Neuronal stem cell (in vitro differentiated cells): ENCODE data around the gene SCN8A.

ENCODE experiments used
- DNase-seq: peaks from one replicate; pipeline ENCODE4 v3.0.0-alpha.2; 2013; ENCODE audit warnings: low spot score
- H2AFZ ChIP-seq: one replicate; pipeline ENCODE4 v1.6.1; 2013; ENCODE audit warnings: mild to moderate bottlenecking, low read length, inconsistent platforms
- H2AK5ac ChIP-seq: 2 replicates; pipeline ENCODE4 v1.6.1; 2013; ENCODE audit warnings: low read depth, mild to moderate bottlenecking, inconsistent platforms, low read length, moderate library complexity, mixed read lengths
- H2BK120ac ChIP-seq: 2 replicates; pipeline ENCODE4 v1.6.1; 2013; ENCODE audit warnings: low read depth, mild to moderate bottlenecking, inconsistent platforms, low read length, moderate library complexity, mixed read lengths
- H2BK12ac ChIP-seq: one replicate; pipeline ENCODE4 v1.6.1; 2013; ENCODE audit warnings: low read length, inconsistent platforms
- H2BK15ac ChIP-seq: 2 replicates; pipeline ENCODE4 v1.6.1; 2013; ENCODE audit warnings: mild to moderate bottlenecking, low read length, inconsistent platforms, mixed read lengths
- H2BK5ac ChIP-seq: one replicate; pipeline ENCODE4 v1.6.1; 2013; ENCODE audit warnings: inconsistent platforms, mild to moderate bottlenecking, low read length, moderate library complexity
- H3K14ac ChIP-seq: one replicate; pipeline ENCODE4 v1.6.1; 2013; ENCODE audit warnings: low read length, inconsistent platforms
- H3K18ac ChIP-seq: 2 replicates; pipeline ENCODE4 v1.6.1; 2013; ENCODE audit warnings: low read length, inconsistent platforms
- H3K23ac ChIP-seq: 2 replicates; pipeline ENCODE4 v1.6.1; 2013; ENCODE audit warnings: low read depth, mild to moderate bottlenecking, mixed read lengths, low read length, inconsistent platforms; ENCODE audit not compliant: poor library complexity
- H3K27ac ChIP-seq: replicated peaks from 3 replicates; pipeline ENCODE4 v1.5.1; 2013; ENCODE audit warnings: low read length, inconsistent platforms
- H3K27me3 ChIP-seq, 3 experiments: 2 replicates each; pipeline ENCODE4 v1.6.1; 2013; ENCODE audit warnings: low read length in 3 of 3, mild to moderate bottlenecking in 2 of 3, inconsistent platforms in 1 of 3, low read depth in 1 of 3, mixed read lengths in 1 of 3, moderate library complexity in 1 of 3; ENCODE audit not compliant: control insufficient read depth in 3 of 3, insufficient read depth in 3 of 3
- H3K36me3 ChIP-seq, 2 donors: replicated peaks in 1 of 2; 2 replicates each; pipeline ENCODE4 v1.6.1; 2013; ENCODE audit warnings: low read length in 2 of 2; ENCODE audit not compliant: control insufficient read depth in 2 of 2, insufficient read depth in 2 of 2
- H3K4ac ChIP-seq: 2 replicates; pipeline ENCODE4 v1.6.1; 2013; ENCODE audit warnings: inconsistent platforms, mild to moderate bottlenecking, low read length, moderate library complexity
- H3K4me1 ChIP-seq, 2 donors: 1 replicate in 1 of 2; 2 replicates in 1 of 2; pipeline ENCODE4 v1.6.1; 2013; ENCODE audit warnings: low read length in 2 of 2, low read depth in 1 of 2; ENCODE audit not compliant: control insufficient read depth in 2 of 2, insufficient read depth in 1 of 2
- H3K4me2 ChIP-seq: one replicate; pipeline ENCODE4 v1.6.1; 2013; ENCODE audit warnings: mild to moderate bottlenecking, low read length, inconsistent platforms; ENCODE audit not compliant: insufficient read depth, poor library complexity, severe bottlenecking
- H3K4me3 ChIP-seq, 2 donors: 2 replicates each; pipeline ENCODE4 v1.5.1; 2013; ENCODE audit warnings: low read length in 2 of 2, mild to moderate bottlenecking in 2 of 2, inconsistent platforms in 1 of 2, moderate library complexity in 1 of 2
- H3K79me1 ChIP-seq: one replicate; pipeline ENCODE4 v1.6.1; 2013; ENCODE audit warnings: low read depth, mild to moderate bottlenecking, inconsistent platforms, low read length, moderate library complexity
- H3K9ac ChIP-seq: one replicate; pipeline ENCODE4 v1.6.1; 2013; ENCODE audit warnings: mild to moderate bottlenecking, low read depth, low read length, inconsistent platforms; ENCODE audit not compliant: poor library complexity
- H3K9me3 ChIP-seq, 2 donors: replicated peaks in 1 of 2; 2 replicates each; pipeline versions ENCODE3 to v1.6.1; 2013; ENCODE audit warnings: low read length in 2 of 2, mild to moderate bottlenecking in 2 of 2, inconsistent platforms in 1 of 2, low read depth in 1 of 2, mixed read lengths in 1 of 2, moderate library complexity in 1 of 2; ENCODE audit not compliant: control insufficient read depth in 2 of 2, insufficient read depth in 1 of 2
- H4K8ac ChIP-seq: one replicate; pipeline ENCODE4 v1.6.1; 2013; ENCODE audit warnings: low read depth, mild to moderate bottlenecking, inconsistent platforms, low read length, moderate library complexity
- H4K91ac ChIP-seq: one replicate; pipeline ENCODE4 v1.6.1; 2013; ENCODE audit warnings: low read length, low read depth, mild to moderate bottlenecking, inconsistent platforms; ENCODE audit not compliant: poor library complexity
- whole genome bisulfite sequencing, 2 donors: extraction: QIAGEN DNeasy Blood & Tissue Kit; methylation state at CpG; one replicate each; pipeline ENCODE4 v1.1.7; 2013; ENCODE audit warnings: missing lambda C conversion rate in 2 of 2, mixed read lengths in 1 of 2; ENCODE audit not compliant: insufficient read length in 2 of 2, insufficient replicate concordance in 1 of 2; ENCODE audit errors: extremely low coverage in 2 of 2; 5-methylcytosine and 5-hydroxymethylcytosine counted together

The SCN8A gene

DNA sequence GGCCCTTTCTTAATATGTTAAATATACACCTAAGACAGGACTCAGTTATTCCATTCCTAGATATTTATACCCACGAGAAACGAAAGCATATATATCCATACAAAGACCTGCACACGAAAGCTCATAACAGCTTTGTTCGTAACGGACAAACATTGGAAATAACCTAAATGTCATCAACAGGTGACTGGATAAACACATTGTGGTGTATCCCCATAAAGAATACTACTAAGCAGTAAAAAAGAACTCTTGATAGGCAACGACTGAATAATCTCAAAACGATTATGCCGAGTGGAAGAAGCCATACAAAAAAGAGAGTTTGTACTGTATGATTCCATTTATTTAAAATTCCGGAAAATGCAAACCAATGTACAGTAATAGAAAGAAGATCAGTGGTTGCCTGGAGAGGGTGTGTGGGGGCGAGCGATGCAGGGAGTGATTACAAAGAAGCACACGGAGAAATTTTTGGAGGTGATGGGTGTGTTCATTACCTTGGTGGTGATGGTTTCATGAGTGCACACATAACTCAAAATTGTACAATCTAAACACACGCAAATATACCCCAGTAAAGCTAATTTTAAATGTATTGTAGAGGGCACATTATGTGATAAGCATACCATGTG lies 1.4 kb upstream of the SCN8A start:
- H3K36me3 ChIP-seq, result peaks cover 0 to 3% of the 10 kb centered on the region in 2 donors
- H3K4me1 ChIP-seq, result peaks cover 8 to 16% of the 10 kb centered on the region in 2 donors
- no peak overlapping the region for H3K23ac ChIP-seq
- H3K4ac ChIP-seq, result no peak overlapping the region
- H2AFZ ChIP-seq, result peak overlapping the region; percentile 93
- H4K91ac ChIP-seq, result no peak overlapping the region
- H2BK5ac ChIP-seq, result no peak overlapping the region
- peaks cover 0 to 11% (median 0%) of the 10 kb centered on the region in 3 experiments for H3K27me3 ChIP-seq
- WGBS, 2 donors, result no CpG with 5 or more reads among the region's 13 CpGs
- no peak overlapping the region for H3K18ac ChIP-seq
- no peak for DNase-seq
- H2BK120ac ChIP-seq, result no peak overlapping the region
- no peak overlapping the region for H3K27ac ChIP-seq
- H3K14ac ChIP-seq, result no peak overlapping the region
- H3K9ac ChIP-seq, result no peak overlapping the region
- H2AK5ac ChIP-seq, result no peak overlapping the region
- H3K79me1 ChIP-seq, result no peaks in the 10 kb centered on the region
- H3K4me2 ChIP-seq, result no peak overlapping the region
- H3K9me3 ChIP-seq, result no peaks in the 10 kb centered on the region
- H2BK12ac ChIP-seq, result no peak overlapping the region
- no peak overlapping the region for H2BK15ac ChIP-seq
- H3K4me3 ChIP-seq, result peak overlapping the region in 1 of 2 donors; percentile 54
- no peak overlapping the region for H4K8ac ChIP-seq

DNA sequence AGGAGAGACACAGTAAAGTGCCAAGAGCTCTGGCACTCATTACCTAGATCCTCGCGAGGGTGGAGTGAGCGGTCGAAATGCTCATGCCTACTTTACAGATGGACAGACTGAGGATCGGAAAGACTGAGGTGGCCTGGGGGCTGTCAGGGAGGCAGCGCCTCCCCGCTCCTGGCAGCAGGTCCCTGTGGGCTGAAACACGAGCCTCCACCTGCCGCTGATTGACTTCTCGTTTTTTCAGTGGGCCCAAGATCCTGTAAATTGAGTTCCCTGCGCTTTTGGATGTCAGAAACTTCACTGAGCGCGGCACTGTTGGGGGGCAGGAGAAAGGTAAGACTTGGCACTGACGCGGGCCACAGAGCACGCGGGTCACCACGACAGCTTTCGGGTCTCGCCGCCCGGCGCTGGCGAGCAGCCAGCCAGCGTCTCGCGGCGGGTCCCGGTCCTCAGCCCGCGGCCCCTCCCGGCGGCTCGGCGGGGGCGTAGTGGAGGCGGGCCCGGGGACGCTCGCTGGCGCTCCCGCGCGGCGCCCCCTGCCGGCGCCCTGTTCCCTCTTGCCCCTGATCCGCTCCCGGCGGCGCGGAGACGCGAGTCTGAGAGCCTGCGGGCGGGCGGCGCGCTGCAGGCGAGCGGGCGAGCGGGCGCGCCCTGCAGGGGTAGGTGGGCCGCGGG lies 552 bp upstream of the SCN8A start:
- H2BK5ac ChIP-seq, result no peak overlapping the region
- peak overlapping the region; percentile 54 to 81 for H3K4me3 ChIP-seq
- no peak overlapping the region for H3K14ac ChIP-seq
- H3K79me1 ChIP-seq, result no peaks in the 10 kb centered on the region
- peak overlapping the region; percentile 36 for H3K27ac ChIP-seq
- peaks cover 8 to 16% of the 10 kb centered on the region in 2 donors for H3K4me1 ChIP-seq
- peaks cover 0 to 3% of the 10 kb centered on the region in 2 donors for H3K36me3 ChIP-seq
- H4K91ac ChIP-seq, result no peak overlapping the region
- H3K27me3 ChIP-seq, result peaks cover 0 to 11% (median 0%) of the 10 kb centered on the region in 3 experiments
- H3K4me2 ChIP-seq, result peak overlapping the region; percentile 88
- peak overlapping the region; percentile 15 for H3K18ac ChIP-seq
- no peak overlapping the region for H2AK5ac ChIP-seq
- no peaks in the 10 kb centered on the region for H3K9me3 ChIP-seq
- H3K4ac ChIP-seq, result no peak overlapping the region
- peak overlapping the region; percentile 9 for H3K9ac ChIP-seq
- no CpG with 5 or more reads among the region's 67 CpGs for WGBS, 2 donors
- peak overlapping the region; percentile 93 for H2AFZ ChIP-seq
- no peak overlapping the region for H2BK12ac ChIP-seq
- no peak overlapping the region for H3K23ac ChIP-seq
- no peak overlapping the region for H2BK15ac ChIP-seq
- no peak overlapping the region for H2BK120ac ChIP-seq
- DNase-seq, result peak; percentile 92
- no peak overlapping the region for H4K8ac ChIP-seq

DNA sequence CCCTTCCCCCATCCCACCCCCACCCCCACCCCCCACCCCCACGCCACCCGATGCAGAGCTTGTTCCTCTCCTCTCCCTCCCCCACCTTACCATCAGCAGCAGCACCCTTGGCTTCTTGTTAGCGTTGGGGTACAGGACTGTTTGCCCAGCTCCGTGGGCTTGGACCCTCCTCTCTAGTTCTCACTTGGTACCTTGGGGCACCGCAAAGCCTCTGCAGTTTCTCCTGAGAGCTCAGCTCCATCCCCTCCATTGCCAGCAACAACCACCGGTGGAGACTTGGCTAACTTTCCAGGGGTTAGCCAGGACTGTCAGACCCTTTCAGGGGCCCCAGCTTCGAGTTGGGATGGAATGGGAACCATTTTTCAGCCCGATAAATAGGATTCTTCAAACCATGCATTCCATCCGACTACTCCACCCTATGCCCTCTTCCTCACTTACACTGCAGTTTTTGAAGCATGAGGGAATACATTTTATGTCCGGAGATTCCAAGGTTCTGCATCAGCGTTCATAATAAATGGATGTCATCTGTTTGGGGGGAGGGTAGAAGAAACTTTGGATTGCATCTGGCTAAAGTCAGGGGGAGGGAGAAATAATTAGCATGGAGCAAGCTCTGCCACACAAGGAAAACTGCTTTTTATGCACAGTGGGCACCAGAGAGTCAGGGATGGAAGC lies 1.1 kb downstream of the SCN8A start:
- Histone ChIP-seq H3K27ac (no peak overlapping the region), H3K4me3 (peak overlapping the region in 1 of 2 donors; percentile 89), H4K91ac (no peak overlapping the region), H3K27me3 (peaks cover 0 to 11% (median 0%) of the 10 kb centered on the region in 3 experiments), H3K4me1 (peaks cover 8 to 16% of the 10 kb centered on the region in 2 donors), H4K8ac (no peak overlapping the region), H2BK5ac (no peak overlapping the region), H3K79me1 (no peaks in the 10 kb centered on the region), H3K9ac (no peak overlapping the region), H3K14ac (no peak overlapping the region), H3K4ac (no peak overlapping the region), H3K23ac (no peak overlapping the region), H2BK120ac (no peak overlapping the region), H2AK5ac (no peak overlapping the region), H3K18ac (no peak overlapping the region), H2BK12ac (no peak overlapping the region), H3K4me2 (no peak overlapping the region), H3K36me3 (peaks cover 0 to 3% of the 10 kb centered on the region in 2 donors), H2BK15ac (no peak overlapping the region), H2AFZ (no peak overlapping the region), H3K9me3 (no peaks in the 10 kb centered on the region)
- WGBS, 2 donors, result no CpG with 5 or more reads among the region's 11 CpGs
- peak; percentile 6 for DNase-seq

DNA sequence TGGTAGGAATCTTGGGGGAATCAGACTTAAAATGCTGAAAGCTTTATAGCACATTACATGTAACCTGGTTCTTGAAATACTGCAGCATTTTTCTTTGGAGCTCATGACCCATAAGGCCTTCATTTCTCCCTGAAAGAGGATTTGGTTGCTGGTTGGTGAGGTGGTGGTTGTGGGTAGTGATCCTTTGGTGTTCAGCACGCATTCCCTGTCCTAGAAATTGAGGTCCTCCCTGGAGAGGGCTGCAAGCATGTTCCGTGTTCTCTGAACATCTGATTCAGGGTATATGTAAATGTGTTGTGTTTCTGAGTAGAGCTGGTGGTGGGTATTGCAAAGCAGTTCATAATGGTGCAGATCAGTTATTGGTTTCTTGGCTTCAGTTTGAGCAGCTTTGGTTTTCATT lies 2.0 kb downstream of the SCN8A start:
- Histone ChIP-seq H2BK12ac (no peak overlapping the region), H2BK5ac (no peak overlapping the region), H3K27ac (no peak overlapping the region), H4K8ac (no peak overlapping the region), H3K4me3 (peak overlapping the region in 1 of 2 donors; percentile 16), H2AK5ac (no peak overlapping the region), H3K9me3 (no peaks in the 10 kb centered on the region), H3K4me2 (no peak overlapping the region), H3K18ac (no peak overlapping the region), H3K9ac (no peak overlapping the region), H4K91ac (no peak overlapping the region), H3K23ac (no peak overlapping the region), H2BK120ac (no peak overlapping the region), H3K79me1 (no peaks in the 10 kb centered on the region), H3K27me3 (peaks cover 0 to 11% (median 0%) of the 10 kb centered on the region in 3 experiments), H3K4me1 (peaks cover 8 to 16% of the 10 kb centered on the region in 2 donors), H2BK15ac (no peak overlapping the region), H3K14ac (no peak overlapping the region), H3K36me3 (peaks cover 0 to 3% of the 10 kb centered on the region in 2 donors), H2AFZ (no peak overlapping the region), H3K4ac (no peak overlapping the region)
- WGBS, 2 donors, result no CpG with 5 or more reads among the region's 2 CpGs
- DNase-seq, result no peak
